D341Med (cell line): ENCODE measurements around the gene NIBAN1.
"Not testable (repeated sequence)": the region's sequence is repeated elsewhere in the genome, so short reads cannot be mapped to it uniquely, and the experiment has no call there.

Experiments used
- DNase-seq: peaks from one replicate; pipeline ENCODE4 v3.0.0; 2012; ENCODE audit warnings: low spot score

Gene NIBAN1, protein sequence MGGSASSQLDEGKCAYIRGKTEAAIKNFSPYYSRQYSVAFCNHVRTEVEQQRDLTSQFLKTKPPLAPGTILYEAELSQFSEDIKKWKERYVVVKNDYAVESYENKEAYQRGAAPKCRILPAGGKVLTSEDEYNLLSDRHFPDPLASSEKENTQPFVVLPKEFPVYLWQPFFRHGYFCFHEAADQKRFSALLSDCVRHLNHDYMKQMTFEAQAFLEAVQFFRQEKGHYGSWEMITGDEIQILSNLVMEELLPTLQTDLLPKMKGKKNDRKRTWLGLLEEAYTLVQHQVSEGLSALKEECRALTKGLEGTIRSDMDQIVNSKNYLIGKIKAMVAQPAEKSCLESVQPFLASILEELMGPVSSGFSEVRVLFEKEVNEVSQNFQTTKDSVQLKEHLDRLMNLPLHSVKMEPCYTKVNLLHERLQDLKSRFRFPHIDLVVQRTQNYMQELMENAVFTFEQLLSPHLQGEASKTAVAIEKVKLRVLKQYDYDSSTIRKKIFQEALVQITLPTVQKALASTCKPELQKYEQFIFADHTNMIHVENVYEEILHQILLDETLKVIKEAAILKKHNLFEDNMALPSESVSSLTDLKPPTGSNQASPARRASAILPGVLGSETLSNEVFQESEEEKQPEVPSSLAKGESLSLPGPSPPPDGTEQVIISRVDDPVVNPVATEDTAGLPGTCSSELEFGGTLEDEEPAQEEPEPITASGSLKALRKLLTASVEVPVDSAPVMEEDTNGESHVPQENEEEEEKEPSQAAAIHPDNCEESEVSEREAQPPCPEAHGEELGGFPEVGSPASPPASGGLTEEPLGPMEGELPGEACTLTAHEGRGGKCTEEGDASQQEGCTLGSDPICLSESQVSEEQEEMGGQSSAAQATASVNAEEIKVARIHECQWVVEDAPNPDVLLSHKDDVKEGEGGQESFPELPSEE

DNA sequence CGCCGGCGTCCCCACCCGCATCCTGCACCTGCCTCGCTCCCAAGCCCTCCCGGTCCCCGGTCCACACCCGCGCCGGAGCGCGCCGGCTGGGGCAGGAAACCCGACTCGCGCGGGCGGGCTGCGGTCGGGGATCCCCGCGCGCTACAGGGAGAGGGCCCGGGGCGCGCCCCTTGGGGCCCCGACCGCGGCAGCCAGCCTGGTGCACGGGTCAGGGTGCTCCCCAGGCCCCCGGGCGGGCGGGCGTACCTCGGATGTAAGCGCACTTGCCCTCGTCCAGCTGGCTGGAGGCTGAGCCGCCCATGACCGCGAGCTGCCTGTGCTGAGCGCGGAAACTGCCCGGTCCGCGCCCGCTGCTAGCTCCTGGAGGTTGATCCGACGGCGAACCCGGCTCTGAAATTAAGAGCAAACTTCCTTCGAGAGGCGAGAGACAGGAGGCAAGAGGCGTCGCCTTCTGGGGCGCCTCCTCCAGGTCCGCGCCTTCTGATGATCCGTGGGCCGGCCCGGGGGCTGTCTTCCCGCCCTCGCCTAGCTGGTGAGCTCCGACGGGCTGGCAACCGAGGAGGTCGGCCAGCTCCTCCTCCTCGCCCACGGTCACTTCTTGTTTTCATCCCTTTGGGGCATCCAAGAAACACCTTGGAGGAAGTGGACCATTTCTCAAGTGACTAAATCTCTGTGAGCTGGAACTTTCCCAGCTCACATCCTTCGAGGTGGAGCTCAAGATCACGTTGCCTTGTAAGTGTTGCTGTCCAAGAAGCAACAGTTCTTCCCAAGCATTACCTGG lies at the start of gene NIBAN1:
Gene NIBAN1 (minus strand): TSS at position 453 of the 781 bp plus-strand sequence. CDS start 152 bp downstream, at position 301.
- DNase-seq, result peak; percentile 80

DNA sequence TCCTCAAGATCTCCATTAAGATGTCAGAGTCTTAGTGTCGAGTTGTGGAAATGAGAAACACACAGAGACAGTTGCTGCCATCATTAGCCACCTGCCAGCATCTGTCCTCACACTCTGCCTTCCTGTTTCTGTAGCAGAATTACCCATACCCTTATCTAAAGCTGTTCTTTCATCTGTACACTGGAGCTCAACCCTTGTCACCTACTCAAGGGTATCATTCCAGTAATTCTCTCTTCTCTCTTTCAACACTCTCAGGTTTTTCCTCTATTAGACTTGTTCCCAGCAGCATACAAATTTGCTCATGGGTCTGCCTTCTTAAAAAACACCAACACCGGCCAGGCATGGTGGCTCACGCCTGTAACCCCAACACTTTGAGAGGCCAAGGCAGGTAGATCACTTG lies 43.7 kb upstream of the NIBAN1 start:
- no peak for DNase-seq

DNA sequence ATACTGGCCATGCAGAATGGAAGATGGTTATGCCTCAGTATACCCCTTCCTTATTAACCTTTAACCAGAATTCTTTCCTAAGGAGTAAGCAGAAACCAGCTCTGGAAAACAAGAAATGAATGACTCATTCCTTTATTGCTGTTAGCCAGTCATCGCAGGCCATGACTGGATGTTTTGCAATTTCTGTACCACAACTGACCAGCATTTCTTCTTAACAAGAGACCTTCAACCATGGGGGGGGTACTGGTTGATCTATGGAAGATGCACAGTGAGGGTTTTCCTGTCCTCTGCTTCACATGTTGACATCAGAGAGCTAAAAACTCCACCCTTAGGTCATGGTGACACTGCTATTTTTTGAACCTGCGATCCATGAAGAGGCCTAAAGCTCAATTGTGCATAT lies 43.0 kb upstream of the NIBAN1 start:
- DNase-seq, result no peak

DNA sequence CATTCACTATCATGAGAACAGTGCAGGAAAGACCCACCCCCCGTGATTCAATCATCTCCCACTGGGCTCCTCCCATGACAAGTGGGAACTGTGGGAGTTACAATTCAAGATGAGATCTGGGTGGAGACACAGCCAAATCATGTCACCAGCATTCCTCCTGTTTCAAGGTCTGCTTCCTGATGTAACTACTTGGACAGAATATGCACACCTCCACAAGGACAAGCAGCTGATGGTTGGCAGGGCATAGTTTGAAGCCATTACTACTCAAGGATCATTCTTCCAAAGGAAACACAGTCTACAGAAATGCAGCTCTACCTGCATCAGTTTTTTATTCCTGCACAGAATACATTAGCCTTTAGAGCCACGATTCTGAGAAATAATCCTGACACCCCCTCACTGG lies 42.6 kb upstream of the NIBAN1 start:
- DNase-seq, result no peak

DNA sequence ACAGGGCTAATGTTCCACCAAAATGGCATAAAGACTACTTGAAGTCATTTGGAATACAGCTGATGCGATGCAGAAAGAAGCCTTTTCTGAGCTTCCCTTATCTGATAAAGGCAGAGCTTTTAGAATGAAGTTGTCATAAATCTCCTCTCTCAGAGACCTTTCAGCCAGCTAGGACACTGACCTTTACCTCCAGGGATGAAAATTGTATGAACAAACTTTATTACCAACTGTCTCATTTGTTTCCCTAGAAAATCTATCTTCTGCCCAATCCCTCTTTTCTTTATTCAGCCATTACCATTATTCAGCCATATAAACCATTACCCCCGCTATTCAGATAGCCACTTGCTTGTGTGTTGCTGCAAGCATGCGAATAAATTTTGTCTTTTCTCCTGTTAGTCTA lies 41.3 kb upstream of the NIBAN1 start:
- DNase-seq, result no peak

DNA sequence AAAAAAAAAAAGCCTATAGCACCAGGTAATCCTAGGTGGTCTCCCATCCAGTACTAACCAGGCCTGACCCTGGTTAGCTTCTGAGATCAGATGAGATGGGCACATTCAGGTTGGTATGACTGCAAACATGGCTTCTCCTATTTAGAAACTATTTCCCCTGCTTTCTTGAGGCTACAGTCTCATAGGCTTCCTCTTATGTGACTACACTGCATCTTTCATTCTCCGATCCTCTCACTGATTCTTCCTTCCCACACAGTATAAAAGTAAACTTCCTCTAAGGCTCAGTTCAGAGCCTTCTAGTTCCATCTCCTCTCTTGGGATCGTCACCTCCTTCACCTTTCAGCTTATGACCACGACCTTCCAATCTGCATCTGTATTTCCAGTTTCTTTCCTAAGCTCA lies 40.6 kb upstream of the NIBAN1 start:
- no peak for DNase-seq

DNA sequence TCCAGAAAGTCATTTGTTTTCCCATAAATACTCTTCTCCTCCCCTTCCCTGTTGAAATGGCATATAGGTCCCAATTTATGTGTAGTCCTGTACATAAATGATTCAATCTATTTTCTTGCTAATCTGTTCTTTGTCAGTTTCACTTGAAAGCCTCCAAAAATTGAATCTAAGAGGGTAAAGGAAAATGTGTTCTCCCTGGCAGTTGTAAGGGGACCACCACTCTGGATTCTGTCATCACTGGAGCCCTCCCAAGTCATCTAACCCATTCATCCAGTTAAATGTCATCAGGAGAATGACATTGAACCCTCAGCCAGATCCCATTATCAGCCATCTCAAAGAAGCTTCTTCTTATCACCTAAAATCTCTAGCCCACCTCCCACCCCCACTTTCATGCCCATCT lies 36.1 kb upstream of the NIBAN1 start:
- no peak for DNase-seq

DNA sequence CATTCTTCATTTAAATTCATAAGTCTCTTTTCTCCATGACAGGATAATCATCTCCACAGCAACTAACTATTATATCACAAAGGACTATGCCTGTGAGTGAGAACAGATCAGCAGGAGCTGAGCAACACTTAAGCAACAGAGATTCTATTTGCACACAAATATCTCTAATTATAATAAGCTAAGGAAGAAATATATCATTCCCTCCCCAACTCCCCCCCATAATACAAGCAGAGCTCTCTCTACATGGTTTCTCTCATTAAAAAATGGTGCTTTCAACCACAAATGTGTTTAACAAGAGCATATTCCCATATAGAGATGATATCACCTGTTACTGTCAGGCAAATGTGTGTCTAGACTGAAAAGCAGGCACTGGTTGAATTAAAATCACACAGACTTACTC lies 34.5 kb upstream of the NIBAN1 start:
- DNase-seq, result no peak

DNA sequence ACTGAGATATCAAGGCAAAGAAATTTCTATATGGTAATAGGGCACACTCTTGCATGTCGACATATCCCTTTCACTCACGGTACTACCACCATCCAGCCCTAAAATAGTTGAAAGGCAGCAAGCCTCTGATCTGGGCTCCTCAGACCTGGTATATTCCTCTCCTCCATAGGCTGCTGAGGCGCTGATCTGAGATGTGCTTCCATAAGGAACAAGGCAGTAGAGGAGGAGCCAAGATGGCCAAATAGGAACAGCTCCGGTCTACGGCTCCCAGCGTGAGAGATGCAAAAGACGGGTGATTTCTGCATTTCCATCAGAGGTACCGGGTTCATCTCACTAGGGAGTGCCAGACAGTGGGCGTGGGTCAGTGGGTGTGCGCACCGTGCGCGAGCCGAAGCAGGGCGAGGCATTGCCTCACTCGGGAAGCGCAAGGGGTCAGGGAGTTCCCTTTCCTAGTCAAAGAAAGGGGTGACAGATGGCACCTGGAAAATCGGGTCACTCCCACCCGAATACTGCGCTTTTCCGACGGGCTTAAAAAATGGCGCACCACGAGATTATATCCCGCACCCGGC lies 27.1 kb upstream of the NIBAN1 start:
- not testable (repeated sequence) for DNase-seq

DNA sequence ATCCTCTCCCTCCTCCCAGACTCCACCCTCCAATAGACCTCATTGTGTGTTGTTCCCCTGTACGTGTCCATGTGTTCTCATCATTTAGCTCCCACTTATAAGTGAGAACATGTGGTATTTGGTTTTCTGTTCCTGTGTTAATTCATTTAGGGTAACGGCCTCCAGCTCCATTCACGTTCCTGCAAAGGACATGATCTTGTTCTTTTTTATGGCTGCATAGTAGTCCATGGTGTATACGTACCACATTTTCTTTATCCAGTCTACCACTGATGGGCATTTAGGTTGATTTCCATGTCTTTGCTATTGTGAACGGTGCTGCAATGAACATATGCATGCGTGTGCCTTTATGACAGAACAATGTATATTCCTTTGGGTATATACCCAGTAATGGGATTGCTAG lies 25.7 kb upstream of the NIBAN1 start:
- not testable (repeated sequence) for DNase-seq

DNA sequence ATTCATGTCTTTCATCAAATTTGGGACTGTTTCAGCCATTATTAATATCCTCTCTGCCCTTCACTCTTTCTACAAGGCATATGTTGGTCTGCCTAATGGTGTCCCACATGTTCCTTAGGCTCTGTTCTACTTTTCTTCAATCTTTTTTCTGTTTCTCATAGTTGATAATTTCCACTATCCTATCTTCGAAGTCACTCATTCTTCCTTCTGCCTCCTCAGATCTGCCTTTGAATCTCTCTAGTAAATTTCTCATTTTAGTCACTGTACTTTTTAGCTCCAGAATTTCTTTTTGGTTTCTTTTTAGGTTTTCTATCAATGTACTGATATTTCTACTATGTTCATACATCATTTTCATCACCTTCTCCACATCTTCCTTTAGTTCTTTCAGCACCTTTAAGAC lies 20.0 kb upstream of the NIBAN1 start:
- DNase-seq, result no peak

DNA sequence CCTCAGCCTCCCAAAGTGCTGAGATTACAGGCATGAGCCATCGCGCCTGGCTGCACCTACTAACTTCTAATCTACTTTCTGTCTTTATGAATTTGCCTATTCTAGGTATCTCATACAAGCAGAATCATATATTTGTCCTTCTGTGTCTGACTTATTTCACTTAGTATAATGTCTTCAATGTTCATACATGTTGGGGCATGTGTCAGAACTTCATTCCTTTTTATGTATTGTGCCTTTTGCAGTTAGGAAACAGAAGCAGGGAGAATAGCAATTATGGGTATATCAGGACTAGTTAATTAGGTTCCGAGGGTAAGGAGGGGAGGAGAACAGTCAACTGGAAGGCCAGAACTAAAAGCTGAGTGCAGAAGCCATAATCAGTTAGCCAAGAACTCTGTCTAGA lies 18.0 kb upstream of the NIBAN1 start:
- DNase-seq, result no peak

DNA sequence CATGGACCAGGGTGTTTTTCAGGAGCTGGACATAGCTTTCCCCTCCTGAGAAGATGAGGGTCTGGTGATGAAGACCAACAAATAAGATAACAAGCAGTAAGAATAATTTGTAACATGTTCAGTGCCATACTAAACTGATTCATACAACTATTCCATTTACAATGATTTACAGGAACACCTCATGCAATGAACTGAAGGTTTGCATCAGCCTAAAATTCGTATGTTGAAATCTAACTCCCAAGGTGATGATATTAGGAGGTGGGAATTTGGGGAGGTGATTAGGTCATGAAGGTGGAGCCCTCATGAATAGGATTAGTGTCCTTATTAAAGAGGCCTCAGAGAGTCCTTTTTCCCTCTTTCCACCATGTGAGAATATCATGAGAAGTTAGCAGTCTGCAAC lies 15.9 kb upstream of the NIBAN1 start:
- DNase-seq, result no peak

DNA sequence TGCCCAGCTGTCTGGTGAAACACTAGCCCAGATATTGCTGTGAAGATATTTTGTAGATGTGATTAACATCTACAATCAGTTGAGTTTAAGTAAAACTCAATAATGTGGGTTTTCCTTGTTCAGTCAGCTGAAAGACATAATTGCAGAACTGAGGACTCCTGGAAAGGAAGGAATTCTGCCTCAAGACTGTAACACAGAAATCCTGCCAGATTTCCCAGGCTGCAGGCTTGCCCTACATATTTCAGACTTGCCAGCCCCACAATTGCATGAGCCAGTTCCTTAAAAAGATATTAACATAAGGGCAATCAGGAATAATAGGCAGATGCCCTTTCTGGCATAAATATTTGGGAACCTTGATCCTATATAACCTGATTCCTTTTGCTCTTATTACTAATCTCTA lies 14.2 kb upstream of the NIBAN1 start:
- DNase-seq, result no peak

DNA sequence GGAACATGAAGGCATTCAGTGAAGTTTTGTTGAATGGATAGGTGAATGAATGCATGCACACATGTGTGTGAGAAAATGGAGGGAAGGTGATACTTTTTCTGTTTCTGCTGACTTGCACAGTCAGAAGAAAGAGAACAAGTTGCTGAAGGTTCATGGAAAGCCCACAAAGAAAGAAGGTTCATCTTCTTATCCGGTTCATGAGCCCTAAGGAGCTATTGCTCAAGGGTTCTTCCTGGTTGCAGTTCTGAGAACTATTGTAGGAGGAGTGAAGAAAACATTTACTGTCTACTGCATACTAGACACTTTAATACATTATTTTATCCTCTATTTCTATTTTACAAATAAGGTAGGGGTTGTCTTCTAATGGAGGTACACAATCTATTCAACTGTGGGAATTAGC lies 13.4 kb upstream of the NIBAN1 start:
- DNase-seq, result no peak

DNA sequence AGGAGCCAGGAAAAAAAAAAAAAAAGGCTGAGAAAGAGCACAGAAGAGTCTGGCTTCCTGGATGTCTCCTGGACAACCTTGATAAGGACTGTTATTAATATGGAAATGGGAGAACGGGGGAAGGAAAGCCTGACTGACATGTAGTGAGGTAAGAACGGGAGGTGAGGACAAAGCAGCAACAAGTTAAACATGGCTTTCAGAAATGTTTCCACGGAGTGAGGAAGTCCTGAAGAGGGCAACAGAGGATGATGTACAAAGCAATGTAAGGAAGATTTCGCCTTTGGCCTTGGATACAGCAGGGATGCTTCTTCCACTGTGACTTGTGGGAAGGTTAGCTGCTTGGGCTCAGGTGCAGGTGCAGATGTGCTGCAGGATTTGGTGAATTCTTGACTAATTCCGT lies 11.9 kb upstream of the NIBAN1 start:
- peak; percentile 54 for DNase-seq

DNA sequence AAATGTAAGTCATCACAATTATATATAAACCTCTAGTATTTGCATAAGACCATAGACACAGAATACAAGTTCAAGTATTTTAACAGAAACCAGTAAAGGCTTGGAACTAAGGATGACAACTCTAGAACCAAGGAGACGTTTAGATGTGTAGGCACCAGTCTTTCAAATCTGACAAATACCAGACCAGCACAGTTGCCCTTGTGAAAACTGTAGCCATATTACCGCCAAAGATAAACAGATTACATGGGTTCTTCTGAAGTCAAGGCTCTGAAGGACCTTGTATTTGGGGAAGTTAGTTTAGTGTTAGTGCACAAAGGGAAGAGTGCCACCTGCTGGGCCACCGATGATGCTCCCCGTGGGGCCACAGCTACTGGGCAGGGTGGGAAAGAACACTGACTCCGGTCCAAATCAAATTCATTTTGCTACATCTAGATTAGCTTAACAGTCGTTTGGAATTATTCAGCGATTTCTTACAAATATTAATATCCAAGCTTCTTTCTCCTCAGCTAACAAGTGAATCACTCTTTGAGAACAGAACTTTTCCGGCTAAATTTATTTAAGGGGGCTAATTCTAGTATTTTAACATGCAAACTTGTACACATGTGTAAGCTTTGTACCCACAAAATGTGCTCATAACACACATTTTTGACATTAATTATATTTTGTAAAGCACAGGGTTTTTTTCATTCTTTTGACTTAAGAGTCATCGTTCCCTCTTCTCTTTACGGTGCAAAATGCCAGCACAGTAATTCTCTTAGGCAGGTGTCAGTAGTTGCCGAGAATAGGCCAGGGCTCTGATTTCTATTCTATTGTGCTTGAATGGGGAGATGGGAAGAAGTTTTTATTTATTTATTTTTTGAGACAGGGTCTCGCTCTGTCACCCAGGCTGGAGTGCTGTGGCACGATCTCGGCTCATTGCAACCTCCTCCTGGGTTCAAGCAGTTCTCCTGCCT lies 8.0 kb upstream of the NIBAN1 start:
- peak; percentile 82 for DNase-seq

DNA sequence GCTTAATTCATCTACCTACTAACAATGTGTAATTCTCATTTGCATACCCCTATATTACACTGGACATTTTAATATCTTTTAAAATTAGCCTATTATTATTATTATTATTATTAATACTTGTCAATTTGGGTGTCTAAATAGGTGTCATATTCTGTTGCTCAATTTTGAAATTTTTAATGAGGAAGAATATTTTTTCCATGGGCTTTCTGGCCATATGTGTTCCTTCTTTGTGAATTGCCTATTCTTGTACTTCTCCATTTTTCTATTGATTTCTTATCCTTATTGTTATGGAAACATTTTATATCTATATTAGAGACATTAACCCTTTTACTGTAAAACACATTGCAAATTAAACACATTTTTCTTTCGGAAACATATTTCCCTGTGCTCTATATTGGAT lies 6.4 kb upstream of the NIBAN1 start:
- DNase-seq, result no peak

DNA sequence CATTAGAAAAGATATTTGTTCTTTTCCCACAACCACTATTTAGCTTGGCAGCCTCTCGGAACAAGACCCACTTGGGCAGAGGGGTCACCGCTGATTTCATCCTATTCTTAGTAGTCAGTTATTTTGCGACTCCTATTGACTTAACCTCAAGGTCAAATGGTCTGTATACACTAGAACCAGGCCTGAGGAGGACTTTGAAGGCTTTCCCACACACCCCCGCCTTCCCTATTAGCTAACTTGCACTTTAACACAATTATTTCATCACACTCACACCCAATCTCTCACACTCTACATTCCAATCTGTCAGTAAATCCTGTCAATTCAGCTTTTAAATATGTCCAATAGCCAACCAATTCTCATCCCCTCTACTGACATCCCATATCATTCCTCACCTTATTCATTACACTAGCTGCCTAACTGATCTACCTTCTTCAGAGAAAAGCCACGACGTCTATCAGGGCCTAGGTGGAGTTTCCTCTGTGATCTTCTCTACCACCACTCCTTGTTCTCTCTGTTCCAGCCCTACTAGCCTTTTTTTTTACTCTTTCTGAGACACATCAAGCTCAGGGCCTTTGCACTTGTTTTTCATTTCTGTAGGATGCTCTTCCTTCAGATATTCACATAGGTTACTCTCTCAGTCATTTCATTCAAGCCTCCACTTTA lies 1.0 kb upstream of the NIBAN1 start:
- DNase-seq, result no peak

DNA sequence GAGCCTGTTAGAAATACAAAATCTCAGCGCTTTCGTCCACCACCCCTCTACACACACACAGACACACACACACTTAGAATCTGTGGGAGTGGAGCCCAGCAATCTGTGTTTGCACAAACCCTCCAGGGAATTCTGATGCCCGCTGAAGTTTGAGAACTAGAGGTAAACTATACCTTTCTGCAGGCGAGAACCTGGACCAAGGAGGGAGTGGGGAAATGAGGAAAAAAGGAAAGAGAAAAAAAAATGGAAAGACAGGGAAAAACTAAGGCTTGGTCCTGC lies 468 bp upstream of the NIBAN1 start:
- no peak for DNase-seq
